ENCODE measurements around the gene EHD2. TPM values are rescaled to one million over a fixed set of nuclear protein-coding genes. Genes with fewer than 3 reads are reported as not detected.

Gene EHD2
- total and polyA plus RNA-seq, 9 donors = 28.0 to 162 (median 102) TPM

- 80 to 85% (median 84%) methylated on average over 4 of the region's 4 CpGs for WGBS, 3 donors
- Histone ChIP-seq H3K27me3 (no peaks in the 10 kb centered on the region), H3K9me3 (no peaks in the 10 kb centered on the region), H3K4me3 (no peak overlapping the region), H3K4me1 (ENCODE audit: insufficient read depth) (peaks cover 3% of the 10 kb centered on the region), H3K36me3 (no peaks in the 10 kb centered on the region), H3K27ac (no peak overlapping the region)
- TF ChIP-seq EP300 (IDR thresholded peaks at IDR 0.05) (no peak), CTCF (IDR thresholded peaks at IDR 0.05) (no peak), POLR2A (IDR thresholded peaks at IDR 0.05) (no peak)
- intact Hi-C loops (cut with DNase I) = loop anchor here in 1 of 4 donors (10.0 kb wide), 1 partner anchor 1860 kb away; the partner anchor contains the start of gene PRR12
- no peak for DNase-seq
Measured at GRCh38 chr19:47735131-47735530, 21.9 kb downstream of the EHD2 start.

GRCh38 chr19:47740866-47741519 lies 27.8 kb downstream of the EHD2 start:
- H3K9me3 ChIP-seq = no peaks in the 10 kb centered on the region
- H3K27ac ChIP-seq = no peak overlapping the region
- peak in 3 of 5 donors; percentile 40 to 59 (median 57) for DNase-seq
- H3K36me3 ChIP-seq = no peaks in the 10 kb centered on the region
- intact Hi-C loops (cut with DNase I) = no loop called here
- H3K4me1 ChIP-seq (ENCODE audit: insufficient read depth) = peaks cover 3% of the 10 kb centered on the region
- TF ChIP-seq CTCF (IDR thresholded peaks at IDR 0.05) (no peak), POLR2A (IDR thresholded peaks at IDR 0.05) (no peak), EP300 (IDR thresholded peaks at IDR 0.05) (no peak)
- H3K27me3 ChIP-seq = no peaks in the 10 kb centered on the region
- no peak overlapping the region for H3K4me3 ChIP-seq
- 81 to 87% (median 81%) methylated on average over 48 of the region's 48 CpGs for WGBS, 3 donors

GRCh38 chr19:47741544-47742140 lies 28.4 kb downstream of the EHD2 start:
- Histone ChIP-seq H3K36me3 (no peaks in the 10 kb centered on the region), H3K9me3 (no peaks in the 10 kb centered on the region), H3K4me1 (ENCODE audit: insufficient read depth) (peaks cover 6% of the 10 kb centered on the region), H3K27me3 (no peaks in the 10 kb centered on the region), H3K27ac (peak overlapping the region; percentile 85 to 97), H3K4me3 (no peak overlapping the region)
- WGBS, 3 donors = 78 to 83% (median 79%) methylated on average over 15 of the region's 15 CpGs
- peak in 2 of 5 donors; percentile 53 for DNase-seq
- intact Hi-C loops (cut with DNase I) = no loop called here
- TF ChIP-seq POLR2A (IDR thresholded peaks at IDR 0.05) (no peak), CTCF (IDR thresholded peaks at IDR 0.05) (no peak), EP300 (IDR thresholded peaks at IDR 0.05) (no peak)

- peak overlapping the region; percentile 7 for H3K4me3 ChIP-seq
- H3K9me3 ChIP-seq = no peaks in the 10 kb centered on the region
- H3K27ac ChIP-seq = peak overlapping the region; percentile 85 to 97
- peak in 1 of 5 donors; percentile 57 for DNase-seq
- peaks cover 9% of the 10 kb centered on the region for H3K4me1 ChIP-seq (ENCODE audit: insufficient read depth)
- H3K27me3 ChIP-seq = no peaks in the 10 kb centered on the region
- TF ChIP-seq POLR2A (IDR thresholded peaks at IDR 0.05) (no peak), CTCF (IDR thresholded peaks at IDR 0.05) (peak in 1 of 3 donors; percentile 8), EP300 (IDR thresholded peaks at IDR 0.05) (no peak)
- intact Hi-C loops (cut with DNase I) = loop anchor here in 3 of 4 donors (1.0 kb wide), 1 partner anchor 29 kb away; the partner anchor contains the start of gene EHD2 (in 3 of the 3)
- 10 to 26% (median 13%) methylated on average over 13 of the region's 13 CpGs for WGBS, 3 donors
- no peaks in the 10 kb centered on the region for H3K36me3 ChIP-seq
Measured at GRCh38 chr19:47742634-47743033, 29.4 kb downstream of the EHD2 start.

Data from ovary (tissue), 9 donors.